Muscle of leg (tissue), 11 donors: ENCODE data around the gene DNAJC15. TPM values are rescaled to one million over a fixed set of nuclear protein-coding genes. Genes with fewer than 3 reads are reported as not detected.

Experiments used
- DNase-seq: peaks from one replicate; pipeline ENCODE4 v3.0.0; 2013
- H3K27ac ChIP-seq: one replicate; pipeline ENCODE4 v1.5.1; 2013; ENCODE audit warnings: mild to moderate bottlenecking, low read length, control low read depth
- H3K27me3 ChIP-seq: one replicate; pipeline ENCODE4 v1.6.1; 2013; ENCODE audit warnings: low read length; ENCODE audit not compliant: control insufficient read depth, insufficient read depth
- H3K36me3 ChIP-seq: one replicate; pipeline ENCODE4 v1.6.1; 2013; ENCODE audit warnings: low read length; ENCODE audit not compliant: control insufficient read depth, insufficient read depth
- H3K4me1 ChIP-seq: one replicate; pipeline ENCODE4 v1.6.1; 2013; ENCODE audit warnings: low read length; ENCODE audit not compliant: control insufficient read depth, insufficient read depth
- H3K4me3 ChIP-seq: one replicate; pipeline ENCODE4 v1.5.1; 2013; ENCODE audit warnings: low read length, control low read depth
- H3K9me3 ChIP-seq: replicated peaks from 2 replicates; pipeline ENCODE4 v1.6.1; 2013; ENCODE audit warnings: low read depth, low read length; ENCODE audit not compliant: control insufficient read depth
- WGBS: methylation state at CpG from one replicate; pipeline ENCODE4 v1.1.5; 2013; ENCODE audit warnings: missing lambda C conversion rate; ENCODE audit not compliant: insufficient coverage; 5-methylcytosine and 5-hydroxymethylcytosine counted together
- polyA plus RNA-seq, 8 donors: library from polyadenylated mRNA; unstranded; fragments of 120-200 nt; gene quantifications; one replicate each; pipeline versions ENCODE4 v1.2.1 to v1.2.3, GENCODE V29; 2013; ENCODE audit warnings: inconsistent platforms in 1 of 8, low replicate concordance in 1 of 8; ENCODE audit not compliant: insufficient read length in 8 of 8, insufficient read depth in 1 of 8
- total RNA-seq: library from RNA; stranded (reverse); fragments of 120-200 nt; gene quantifications from one replicate; pipeline ENCODE4 v1.2.4, GENCODE V29; 2013

DNAJC15 gene
- total and polyA plus RNA-seq, 9 donors, result 14.4 to 23.7 (median 20.2) TPM

DNA sequence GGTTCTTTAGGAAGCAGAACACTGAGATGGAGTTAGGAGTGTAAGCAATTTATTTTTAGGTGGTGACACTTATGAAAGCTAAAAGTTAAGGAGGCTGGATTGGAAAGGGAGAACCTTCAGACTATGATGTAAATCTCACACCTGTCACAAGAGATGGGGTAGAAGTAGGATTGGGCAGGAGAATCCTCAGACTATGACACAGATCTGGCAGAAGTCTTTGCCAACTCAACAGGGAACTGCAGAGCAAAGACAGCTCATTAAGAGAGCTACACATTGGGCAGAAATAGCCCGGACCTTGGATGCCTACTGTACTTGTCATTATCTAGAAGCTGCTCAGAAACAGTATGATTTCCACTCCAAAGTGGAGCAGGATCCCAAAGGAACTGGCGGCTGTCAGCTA lies 134.4 kb downstream of the DNAJC15 start:
- DNase-seq, result no peak
- 63% methylated on average over 1 of the region's 2 CpGs for WGBS
- Histone ChIP-seq H3K27ac (no peak overlapping the region), H3K27me3 (no peaks in the 10 kb centered on the region), H3K9me3 (no peaks in the 10 kb centered on the region), H3K4me3 (no peak overlapping the region), H3K4me1 (peaks cover 10% of the 10 kb centered on the region), H3K36me3 (no peaks in the 10 kb centered on the region)

DNA sequence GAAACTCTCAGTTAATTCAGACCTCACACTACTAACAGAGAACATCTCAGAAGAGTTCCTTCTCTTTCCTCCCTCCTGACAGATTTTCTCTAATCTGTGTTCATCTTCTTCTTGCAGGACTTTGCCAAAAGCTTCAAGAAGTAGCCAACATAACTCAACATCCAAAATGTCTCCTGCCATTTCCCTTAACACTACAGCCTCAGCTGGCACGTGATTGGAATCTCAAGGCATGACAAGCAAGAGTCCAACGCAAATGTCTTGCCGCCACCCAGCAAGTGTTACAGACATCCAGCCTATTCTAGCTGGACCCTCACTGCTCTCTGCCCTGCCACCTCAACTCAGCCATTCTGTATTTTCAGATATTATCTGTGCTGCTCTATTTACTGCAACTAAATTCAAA lies 135.1 kb downstream of the DNAJC15 start:
- no peak overlapping the region for H3K27ac ChIP-seq
- no peaks in the 10 kb centered on the region for H3K36me3 ChIP-seq
- no peak overlapping the region for H3K4me3 ChIP-seq
- WGBS, result 93% methylated on average over 3 of the region's 3 CpGs
- DNase-seq, result no peak
- H3K27me3 ChIP-seq, result no peaks in the 10 kb centered on the region
- H3K4me1 ChIP-seq, result peaks cover 10% of the 10 kb centered on the region
- H3K9me3 ChIP-seq, result no peaks in the 10 kb centered on the region

DNA sequence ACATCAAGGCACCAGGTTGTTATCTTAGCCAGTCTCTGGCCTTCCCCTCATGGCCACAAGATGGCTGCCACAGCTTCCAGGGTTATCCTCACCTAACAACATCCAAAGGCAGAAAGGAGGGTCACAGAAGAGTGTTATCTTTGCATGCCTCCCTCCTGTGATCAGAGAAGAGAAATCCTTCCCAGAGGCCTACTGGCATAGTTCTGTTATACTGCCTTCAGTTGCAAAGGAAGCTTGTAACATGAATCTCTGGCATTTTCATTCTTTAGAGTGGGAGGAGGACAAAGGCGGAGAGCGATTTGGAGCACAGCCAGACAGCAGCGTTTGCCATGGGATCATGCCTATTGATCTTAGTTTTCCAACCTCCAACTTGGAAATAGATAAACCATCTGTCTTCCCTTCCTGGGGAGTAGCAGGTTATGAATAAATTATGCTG lies 135.7 kb downstream of the DNAJC15 start:
- DNase-seq, result peak; percentile 69
- H3K27me3 ChIP-seq, result no peaks in the 10 kb centered on the region
- H3K9me3 ChIP-seq, result no peaks in the 10 kb centered on the region
- no peak overlapping the region for H3K4me3 ChIP-seq
- H3K4me1 ChIP-seq, result peaks cover 10% of the 10 kb centered on the region
- no peak overlapping the region for H3K27ac ChIP-seq
- H3K36me3 ChIP-seq, result no peaks in the 10 kb centered on the region
- WGBS, result no CpG with 5 or more reads among the region's 3 CpGs

Other genes starting within 250 kb of the DNAJC15 start
- 0.09 TPM for gene FAM216B, start 242.0 kb upstream of the DNAJC15 start, total RNA-seq
- gene FAM216B, start 242.0 kb upstream of the DNAJC15 start, polyA plus RNA-seq, result under 1 TPM in 5 of 8 donors, not detected in 3; 0.11 to 0.49 (median 0.34) TPM
- gene EPSTI1, start 31.3 kb upstream of the DNAJC15 start, total RNA-seq, result 2.7 TPM
- 10 to 100 TPM in 1 of 8 donors, 1 to 10 TPM in 7; 1.9 to 12.4 (median 2.5) TPM for gene EPSTI1, start 31.3 kb upstream of the DNAJC15 start, polyA plus RNA-seq